NCI-H128 (cell line): Measurements from ENCODE around the gene DNHD1.
A peak's percentile ranks its signal among the peaks of the same experiment; 100 is the strongest.
"Not testable (repeated sequence)": the region's sequence is repeated elsewhere in the genome, so short reads cannot be mapped to it uniquely, and the experiment has no call there.

Experiments
- DNase-seq: peaks from one replicate; lab custom pipeline; 2025; ENCODE audit not compliant: unreplicated experiment; lab: John Stamatoyannopoulos, UW

DNHD1 gene

DNA sequence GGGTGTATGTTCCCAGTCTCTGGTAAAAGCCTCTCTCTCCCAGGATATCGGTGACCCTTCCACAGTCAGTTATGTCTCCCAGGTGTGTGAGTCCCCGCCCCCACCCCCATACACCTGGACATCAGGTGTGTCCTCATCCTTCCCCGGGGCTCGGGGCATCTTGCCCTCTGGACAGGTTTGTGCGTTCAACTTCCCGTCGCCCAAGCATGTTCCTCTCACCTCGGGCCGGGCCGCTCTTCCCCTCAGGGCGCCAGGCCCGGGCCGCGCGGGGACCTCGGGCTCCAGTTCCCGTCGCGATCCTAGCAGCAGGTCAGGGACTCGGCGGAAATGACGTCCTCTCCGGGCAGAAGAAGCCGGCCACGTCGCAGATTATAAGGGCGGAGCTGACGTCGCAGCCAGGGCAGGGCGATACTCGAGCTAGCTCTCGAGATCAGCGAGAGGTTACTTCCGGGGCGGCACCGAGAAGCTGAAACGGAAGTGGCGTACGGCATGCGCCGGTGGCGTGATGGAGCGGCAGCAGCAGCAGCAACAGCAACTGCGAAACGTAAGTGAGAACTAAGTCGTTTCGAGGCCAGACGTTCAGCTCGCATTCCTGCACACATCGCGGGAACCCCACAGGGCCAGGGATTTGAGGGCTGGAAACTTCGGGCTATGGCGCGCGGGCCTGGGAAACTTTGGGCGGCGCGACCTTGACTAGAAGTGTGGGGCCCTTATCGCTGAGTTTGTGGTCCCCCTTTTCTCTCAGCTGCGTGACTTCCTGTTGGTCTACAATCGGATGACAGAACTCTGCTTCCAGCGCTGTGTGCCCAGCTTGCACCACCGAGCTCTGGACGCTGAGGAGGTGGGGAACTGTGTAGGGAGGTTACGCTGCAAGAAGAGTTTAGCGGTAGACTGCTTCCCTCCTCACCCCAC lies 15.8 kb upstream of the DNHD1 start, which contains the start of the genes ARFIP2 and TIMM10B:
TSS of gene ARFIP2 (minus strand) at position 320 of the 912 bp plus-strand sequence. CDS start 910 bp downstream, outside the sequence.
TSS of gene TIMM10B (plus strand) at position 490 of the 912 bp plus-strand sequence. CDS start at position 506, 16 bp downstream.
- DNase-seq: peak; percentile 95

DNA sequence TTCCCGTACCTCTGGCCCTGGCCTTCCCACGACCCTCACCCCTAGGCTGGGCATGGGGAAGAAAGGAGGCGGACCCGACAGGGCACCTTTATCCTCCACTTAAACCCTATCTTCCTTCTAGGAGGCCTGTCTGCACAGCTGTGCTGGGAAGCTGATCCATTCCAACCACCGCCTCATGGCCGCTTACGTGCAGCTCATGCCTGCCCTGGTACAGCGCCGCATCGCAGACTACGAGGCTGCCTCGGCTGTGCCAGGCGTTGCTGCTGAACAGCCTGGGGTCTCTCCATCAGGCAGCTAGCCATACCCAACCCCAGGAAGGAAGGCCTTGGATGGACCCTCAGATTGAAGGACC lies 15.2 kb upstream of the DNHD1 start:
- DNase-seq: no peak

DNA sequence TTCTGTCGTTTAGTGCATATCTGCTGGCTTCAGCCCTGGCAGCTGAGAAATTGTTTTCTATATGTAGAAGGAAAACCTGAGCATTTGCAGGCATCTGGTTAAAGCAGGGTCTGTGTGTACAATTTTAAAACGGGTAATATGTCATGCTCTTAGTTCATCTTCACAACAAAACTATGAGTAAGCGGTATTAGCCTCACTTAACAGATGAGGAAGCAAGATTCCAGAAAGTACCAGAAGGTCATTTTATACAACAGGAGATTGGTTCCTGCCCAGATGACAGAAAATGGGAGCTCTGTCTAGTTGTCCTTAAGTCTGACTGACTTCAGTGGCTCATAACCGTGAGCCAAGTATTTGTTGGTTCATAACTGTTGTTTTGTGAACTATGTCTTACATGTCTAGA lies 14.6 kb upstream of the DNHD1 start:
- DNase-seq: no peak

DNA sequence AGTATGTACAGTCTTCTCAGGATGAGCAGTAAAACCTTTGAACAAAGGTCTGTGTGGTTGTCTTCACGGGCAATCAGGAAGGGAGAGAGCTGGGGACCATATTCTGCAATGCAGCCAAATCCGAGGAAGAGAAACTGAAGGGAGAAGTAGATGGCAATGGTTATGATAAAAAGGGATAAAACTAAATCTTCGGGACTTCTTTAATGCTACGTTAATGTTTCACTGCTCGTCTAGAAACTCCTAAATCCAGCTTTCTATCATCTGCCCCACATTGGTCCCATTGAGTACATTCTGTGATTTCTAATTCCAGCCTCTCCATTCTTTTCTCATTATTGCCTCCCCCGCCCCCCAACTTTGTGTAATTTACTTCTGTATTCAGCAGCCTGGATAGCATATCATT lies 14.1 kb upstream of the DNHD1 start:
- no peak for DNase-seq

DNA sequence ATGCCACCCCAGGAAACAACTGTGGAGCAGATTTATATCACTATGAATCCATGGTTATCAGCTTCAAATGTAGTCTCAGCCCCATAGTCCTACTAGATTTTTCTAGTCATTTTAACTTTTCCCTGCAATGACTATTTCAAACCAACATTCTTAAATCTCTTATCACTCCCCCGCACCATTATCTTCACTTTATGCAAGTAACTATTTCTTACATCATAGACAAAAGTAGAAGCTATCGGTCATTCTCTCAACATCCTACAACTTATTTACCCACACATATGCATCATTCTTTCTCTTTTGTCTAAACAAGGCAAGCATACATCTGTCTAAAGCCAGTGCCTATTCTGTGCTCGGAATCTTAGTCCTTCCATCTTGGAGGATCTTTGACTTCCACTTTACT lies 11.4 kb upstream of the DNHD1 start:
- no peak for DNase-seq

DNA sequence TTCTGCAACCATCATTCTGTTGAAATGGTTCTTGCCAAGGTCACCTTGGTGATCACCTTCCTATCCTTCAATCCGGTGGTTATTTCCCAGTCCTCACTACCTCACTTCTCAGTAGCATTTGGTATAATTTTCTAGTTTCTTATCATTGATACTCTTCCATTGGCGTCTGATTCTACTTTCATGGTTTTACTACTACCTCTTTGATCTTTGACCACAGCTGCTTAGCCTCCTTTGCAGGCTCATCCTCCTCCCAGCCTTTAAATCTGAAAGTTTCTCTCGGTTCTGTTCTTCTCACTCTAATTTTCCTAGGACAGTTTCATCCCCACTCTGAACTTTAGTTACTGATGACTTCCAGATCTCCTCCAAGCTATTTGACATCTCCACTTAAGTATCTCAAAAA lies 10.8 kb upstream of the DNHD1 start:
- no peak for DNase-seq

DNA sequence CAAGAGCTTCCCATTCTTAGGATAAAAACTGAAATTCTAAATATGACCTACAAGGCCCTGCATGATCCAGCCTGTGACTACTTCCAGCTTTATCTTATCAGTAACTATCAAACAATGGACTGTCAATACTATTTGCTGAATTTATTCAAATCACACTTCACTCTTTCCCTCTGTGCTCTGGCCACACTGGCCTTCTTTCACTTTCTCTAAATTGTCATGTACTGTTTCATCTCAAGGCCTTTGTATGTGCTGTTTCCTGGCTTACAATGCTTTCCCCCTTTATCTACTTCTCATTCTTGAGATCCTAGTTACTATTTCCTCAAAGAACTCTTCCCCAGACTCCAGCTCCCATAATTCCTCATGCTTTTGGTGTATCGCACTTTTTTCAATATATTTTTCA lies 10.1 kb upstream of the DNHD1 start:
- no peak for DNase-seq

DNA sequence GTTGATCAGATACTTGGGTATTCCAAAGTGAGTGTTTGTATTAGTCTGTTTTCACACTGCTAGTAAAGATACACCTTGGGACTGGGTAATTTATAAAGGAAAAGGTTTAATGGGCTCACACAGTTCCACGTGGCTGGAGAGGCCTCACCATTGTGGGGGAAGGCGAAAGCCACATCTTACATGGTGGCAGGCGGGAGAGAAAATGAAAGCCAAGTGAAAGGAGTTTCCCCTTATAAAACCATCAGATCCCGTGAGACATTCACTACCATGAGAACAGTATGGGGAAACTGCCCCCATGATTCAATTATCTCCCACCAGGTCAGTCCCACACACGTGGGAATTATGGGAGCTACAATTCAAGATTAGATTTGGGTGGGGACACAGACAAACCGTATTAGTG lies 8.7 kb upstream of the DNHD1 start:
- no peak for DNase-seq

DNA sequence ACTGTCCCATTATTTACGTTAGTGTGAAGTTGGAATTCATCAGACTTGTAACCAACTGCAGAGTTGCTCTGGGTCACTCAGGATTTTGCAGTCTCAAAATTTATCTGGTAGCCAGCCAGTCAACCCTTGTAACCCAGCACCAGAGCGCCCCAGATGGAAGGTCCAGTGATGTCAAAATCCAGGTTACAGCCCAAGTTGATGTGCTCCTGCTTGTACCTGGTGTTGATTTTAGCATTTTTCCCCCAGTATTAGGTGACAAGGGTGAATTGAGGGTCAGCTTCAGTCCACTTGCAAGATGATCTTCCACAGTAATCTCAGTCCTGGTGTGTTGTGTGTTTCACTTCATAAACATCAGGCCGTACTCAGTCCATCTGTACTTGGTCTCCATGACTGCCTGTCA lies 8.3 kb upstream of the DNHD1 start:
- no peak for DNase-seq

DNA sequence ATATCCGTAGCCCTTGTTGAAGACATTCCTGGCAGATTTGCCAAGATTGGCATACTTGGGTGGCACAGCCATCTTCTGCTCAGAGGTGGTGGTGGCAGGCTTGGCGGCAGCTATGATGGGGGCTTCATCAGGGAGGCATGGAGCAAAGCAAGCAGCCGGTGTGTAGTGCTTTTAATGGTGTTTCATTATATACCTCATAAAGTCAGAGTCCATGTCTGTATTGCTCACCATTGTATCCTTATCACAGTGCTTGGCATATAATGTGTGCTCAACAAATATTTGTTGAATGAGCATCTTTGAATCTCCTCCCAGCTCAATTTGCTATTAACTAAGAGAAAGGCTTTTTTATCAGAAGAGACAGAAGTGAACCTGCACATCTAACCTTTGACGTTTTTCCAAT lies 7.8 kb upstream of the DNHD1 start:
- no peak for DNase-seq

DNA sequence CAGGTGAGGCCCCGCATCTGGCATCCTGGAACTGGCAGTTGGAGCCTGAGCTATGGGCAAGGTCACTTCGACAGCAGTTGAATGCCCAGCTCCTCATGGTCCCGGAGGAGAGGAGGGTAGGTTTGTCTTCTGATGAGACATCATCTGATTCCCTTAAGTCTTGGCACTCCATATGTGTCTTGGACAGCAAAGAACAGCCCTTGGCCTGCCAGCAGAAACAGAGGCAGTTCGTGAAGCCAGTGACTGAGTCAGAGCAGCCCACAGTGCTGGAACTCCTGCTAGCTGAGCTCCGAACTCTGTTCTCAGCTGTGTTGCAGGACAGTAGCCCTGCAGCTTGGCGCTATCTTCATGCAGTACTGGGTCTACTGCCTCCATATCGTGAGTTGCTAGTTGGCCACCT lies 1.0 kb downstream of the DNHD1 start:
- no peak for DNase-seq

DNA sequence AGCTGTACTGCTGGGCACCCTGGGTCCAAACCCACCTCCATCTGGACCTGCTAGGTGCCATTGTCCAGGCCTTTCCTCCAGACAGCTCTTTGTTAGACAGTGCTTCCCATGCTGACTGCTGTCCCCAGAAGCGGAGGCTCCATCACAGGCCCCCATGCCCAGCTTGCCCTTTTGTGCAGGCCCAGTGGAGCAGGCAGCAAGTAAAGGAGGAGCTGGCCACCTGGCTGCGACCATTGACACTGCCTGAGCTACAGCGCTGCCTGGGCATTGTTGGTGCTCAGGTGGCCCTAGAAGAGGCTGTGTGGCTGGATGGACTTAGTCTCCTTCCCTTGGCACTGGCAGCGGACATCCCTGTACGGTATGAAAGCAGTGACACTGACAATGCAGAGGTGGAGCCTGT lies 1.5 kb downstream of the DNHD1 start:
- no peak for DNase-seq

DNA sequence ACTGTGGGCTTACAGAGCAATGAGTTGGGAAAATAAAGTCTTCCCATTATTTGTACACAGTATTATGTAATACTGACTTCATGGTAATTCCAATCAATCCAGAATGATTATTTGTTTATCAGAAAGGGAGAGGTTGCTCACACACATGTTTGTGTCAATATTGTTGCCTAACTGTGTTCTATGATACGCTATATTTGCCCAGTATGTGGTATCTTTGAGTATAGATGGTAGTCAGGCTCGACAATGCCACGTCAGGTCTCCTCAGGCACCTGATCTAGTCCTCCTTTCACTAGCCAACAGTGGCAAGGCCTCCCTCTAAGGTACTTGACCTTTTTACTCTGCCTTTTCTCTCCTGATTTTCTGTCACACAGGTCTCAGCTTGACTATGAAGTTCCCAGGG lies 5.3 kb downstream of the DNHD1 start:
- no peak for DNase-seq

DNA sequence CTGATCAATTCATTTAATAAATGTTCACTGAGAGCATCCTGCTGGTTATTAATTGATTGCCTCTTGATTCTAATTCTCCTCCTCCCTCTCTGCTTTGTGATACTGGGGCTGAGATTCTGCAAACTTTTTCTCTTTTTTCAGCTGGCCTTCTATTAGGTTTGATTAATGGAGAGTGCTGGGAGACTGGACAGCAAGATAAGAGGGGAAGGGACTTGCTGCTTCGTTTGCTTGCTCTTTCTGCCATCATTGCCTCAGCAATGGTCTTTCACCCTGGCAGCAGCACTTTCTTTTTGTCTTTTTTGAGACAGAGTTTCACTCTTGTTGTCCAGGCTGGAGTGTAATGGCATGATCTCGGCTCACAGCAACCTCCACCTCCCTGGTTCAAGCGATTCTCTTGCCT lies 7.1 kb downstream of the DNHD1 start:
- no peak for DNase-seq

DNA sequence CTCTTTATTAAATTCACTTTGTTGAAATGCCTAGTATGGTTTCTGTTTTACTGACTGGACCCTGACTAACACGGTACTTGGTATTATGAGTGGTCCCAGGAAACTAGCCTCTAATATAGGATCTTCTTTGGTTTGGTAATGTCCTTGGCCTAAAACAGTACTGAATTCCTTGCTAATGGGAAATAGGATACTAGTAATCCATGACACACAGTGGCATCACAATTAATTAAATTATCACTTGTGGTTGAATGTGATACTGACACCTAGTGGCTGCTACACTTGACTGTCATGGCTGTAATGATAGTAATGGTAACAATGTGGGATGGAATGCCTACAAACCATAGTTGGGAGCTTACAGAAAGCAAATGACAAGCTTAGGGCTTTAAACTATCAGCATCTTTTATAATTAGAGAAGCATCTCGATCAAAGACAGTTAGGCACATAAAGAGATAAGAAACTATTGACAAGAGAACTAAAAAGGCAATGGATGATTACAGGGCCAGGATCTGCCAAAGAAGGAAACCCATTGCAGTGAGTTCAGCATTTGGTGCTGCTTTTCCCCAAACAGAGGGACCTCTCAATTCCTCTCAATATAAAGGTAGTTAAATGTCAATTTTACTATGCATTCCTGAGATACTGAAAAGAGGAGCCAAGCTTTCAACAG lies 8.6 kb downstream of the DNHD1 start:
- DNase-seq: no peak

DNA sequence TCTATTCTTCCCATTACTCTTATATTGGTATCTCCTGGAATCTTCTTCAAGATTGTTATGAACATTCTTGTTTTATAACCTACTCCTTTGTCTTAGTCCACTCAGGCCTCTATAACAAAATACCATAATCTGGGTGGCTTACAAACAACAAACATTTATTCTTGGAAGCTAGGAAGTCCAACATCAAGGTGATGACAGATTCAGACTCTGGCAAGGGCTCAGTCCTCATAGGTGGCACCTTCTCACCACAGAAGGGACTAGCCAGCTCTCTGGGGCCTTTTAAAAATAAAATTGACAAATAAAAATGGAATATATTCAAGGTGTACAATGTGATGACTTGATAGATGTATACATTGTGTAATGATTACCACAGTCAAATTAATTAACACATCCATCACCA lies 19.8 kb downstream of the DNHD1 start:
- DNase-seq: no peak

DNA sequence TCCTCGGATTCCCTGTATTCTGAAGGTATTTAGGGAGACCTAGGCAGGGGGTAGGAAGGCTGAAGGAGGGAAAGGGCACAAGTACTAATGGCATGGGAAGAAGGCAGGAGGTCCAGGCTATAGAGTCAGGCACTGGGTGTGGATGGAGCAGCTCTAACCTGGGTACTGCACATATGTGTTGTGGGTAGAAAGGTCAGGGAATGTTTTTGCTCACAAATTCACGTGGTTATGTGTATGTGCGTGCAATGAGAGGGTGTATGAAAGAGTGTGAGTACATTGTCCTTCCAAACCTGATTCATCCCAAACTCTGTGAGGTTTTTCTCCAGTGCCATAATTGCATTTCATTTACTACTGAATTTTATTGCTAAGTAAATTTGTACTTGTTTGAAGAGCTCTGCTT lies 23.2 kb downstream of the DNHD1 start:
- no peak for DNase-seq

DNA sequence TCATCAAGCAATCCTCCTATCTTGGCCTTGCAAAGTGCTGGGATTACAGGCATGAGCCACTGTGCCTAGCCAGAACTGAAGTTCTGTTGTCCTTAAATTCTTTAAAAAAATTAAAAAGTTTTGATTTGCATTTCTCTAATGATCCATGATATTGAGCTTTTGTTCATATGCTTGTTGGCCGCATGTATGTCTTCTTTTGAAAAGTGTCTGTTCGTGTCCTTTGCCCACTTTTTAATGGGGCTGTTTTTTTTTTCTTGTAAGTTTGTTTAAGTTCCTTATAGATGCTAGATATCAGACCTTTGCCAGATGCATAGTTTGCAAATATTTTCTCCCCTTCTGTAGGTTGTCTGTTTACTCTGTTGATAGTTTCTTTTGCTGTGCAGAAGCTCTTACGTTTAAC lies 24.9 kb downstream of the DNHD1 start:
- not testable (repeated sequence) for DNase-seq

DNA sequence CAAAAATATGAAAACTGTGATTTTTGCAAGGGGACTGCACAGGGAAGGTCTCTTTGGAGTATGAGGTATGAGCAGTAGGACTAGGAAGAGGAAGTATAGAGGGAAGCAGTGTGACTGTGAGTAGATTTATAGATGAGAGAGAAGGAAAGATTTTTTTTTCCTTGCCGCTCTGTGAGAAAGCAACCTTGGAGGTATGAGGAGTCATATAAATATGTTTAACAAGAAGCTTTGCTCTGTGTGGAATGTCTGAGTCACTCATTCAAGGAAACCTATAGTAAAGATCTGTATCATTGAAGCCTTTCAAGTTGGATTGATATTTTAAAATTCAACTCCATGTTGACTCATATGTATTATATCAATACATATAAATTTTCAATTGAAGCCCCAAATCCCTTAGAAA lies 26.2 kb downstream of the DNHD1 start:
- no peak for DNase-seq

DNA sequence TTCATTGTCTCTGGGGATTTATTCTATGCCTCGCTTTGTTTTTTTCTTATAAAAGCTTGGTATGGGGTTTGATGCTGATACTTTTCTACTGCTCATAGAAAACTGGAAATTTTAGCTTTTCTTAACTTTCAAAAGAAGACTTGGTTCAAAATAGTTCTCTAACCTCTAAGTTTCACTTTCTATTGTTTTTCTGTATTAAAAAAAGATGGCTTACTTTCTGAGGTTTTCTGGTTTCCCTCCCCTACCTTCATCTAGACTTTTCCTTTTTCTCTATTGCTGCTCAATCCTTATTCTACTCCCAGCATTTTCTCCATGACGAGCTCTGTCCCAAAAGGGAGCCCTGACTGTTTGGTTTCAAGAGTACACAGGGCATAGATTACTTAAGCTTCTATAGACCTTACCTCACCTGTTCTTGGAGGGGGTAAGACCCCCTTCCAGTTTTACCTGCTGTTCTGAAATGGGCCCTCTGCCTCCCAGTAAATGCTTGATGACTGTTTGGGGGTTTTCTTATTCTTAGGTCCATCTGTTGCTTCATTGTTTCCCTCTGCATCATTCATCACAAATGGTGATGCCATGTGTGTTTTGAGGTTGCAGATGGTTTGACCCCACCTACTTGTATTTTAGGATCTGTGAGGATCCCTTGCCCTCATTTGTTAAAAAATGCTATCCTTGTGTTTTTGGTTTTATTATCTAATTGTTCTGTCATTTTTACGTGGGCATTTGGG lies 29.5 kb downstream of the DNHD1 start:
- no peak for DNase-seq

DNA sequence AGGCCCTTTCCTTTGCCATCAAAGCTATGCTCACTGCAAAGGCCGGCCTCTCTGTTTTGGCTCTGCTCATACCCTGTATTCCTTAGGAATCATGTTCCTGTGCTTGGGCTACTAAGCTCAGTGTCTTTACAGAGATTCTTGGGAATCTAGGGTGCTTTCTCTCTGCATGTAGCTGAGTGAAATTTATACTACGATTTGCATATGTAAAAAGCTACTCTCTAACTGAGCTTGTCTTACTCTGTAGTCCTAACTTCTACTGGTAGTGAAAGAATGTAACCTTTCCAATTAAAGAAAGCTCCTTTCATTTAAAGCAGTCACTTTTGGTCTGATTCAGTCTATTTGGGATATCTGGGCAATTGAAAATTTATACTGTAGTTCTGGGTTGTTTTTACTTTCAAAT lies 32.2 kb downstream of the DNHD1 start:
- DNase-seq: no peak

DNA sequence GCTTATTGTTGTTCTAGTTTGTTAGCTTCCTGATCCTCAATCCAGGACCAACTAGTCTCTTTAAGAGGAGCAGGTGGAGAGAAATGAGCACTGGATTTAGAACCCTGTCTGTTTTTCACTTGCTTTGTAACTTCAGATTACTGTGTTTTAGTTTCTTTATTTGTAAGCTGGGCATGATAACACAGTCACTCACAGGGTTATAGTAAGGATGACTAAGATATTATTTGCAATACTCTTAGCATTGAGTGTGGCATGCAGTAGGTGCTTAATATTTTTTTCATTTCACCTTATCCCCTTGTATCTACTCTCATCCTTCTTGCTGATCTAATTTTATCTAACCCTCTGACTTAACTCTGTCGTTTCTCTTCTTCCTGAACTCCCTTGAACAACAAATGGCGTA lies 33.8 kb downstream of the DNHD1 start:
- no peak for DNase-seq
